Immature natural killer cell (primary cell): ENCODE results near the gene HS3ST3B1. TPM values are rescaled to one million over a fixed set of nuclear protein-coding genes. Genes with fewer than 3 reads are reported as not detected.

Experiments used
- DNase-seq, 3 donors: peaks; one replicate each; pipeline ENCODE4 v3.0.0; 2022; ENCODE audit warnings: mixed read lengths in 1 of 3
- H3K27ac Mint-ChIP-seq, 6 donors: one replicate each; pipeline ENCODE4 v1.8.0; 2020; ENCODE audit warnings: mixed read lengths in 6 of 6, mild to moderate bottlenecking in 5 of 6, inconsistent platforms in 4 of 6, moderate library complexity in 3 of 6
- H3K27me3 Mint-ChIP-seq, 3 donors: one replicate each; pipeline ENCODE4 v1.8.0; 2020 to 2021; ENCODE audit warnings: low read depth in 3 of 3, mild to moderate bottlenecking in 3 of 3, mixed read lengths in 3 of 3, moderate library complexity in 3 of 3, inconsistent platforms in 1 of 3
- H3K36me3 Mint-ChIP-seq, 3 donors: one replicate each; pipeline ENCODE4 v1.8.0; 2020; ENCODE audit warnings: mixed read lengths in 3 of 3, inconsistent platforms in 2 of 3, mild to moderate bottlenecking in 2 of 3
- H3K4me1 Mint-ChIP-seq, 2 donors: one replicate each; pipeline ENCODE4 v1.8.0; 2020; ENCODE audit warnings: inconsistent platforms in 2 of 2, mild to moderate bottlenecking in 2 of 2, mixed read lengths in 2 of 2, moderate library complexity in 1 of 2
- H3K4me3 Mint-ChIP-seq, 5 donors: one replicate each; pipeline ENCODE4 v1.8.0; 2020; ENCODE audit warnings: mild to moderate bottlenecking in 5 of 5, mixed read lengths in 5 of 5, inconsistent platforms in 3 of 5, moderate library complexity in 3 of 5
- H3K9me3 Mint-ChIP-seq, 6 donors: one replicate each; pipeline ENCODE4 v1.8.0; 2020; ENCODE audit warnings: mild to moderate bottlenecking in 6 of 6, mixed read lengths in 6 of 6, inconsistent platforms in 4 of 6, moderate library complexity in 3 of 6
- polyA plus RNA-seq, 3 donors: library from polyadenylated mRNA; unstranded; fragments of 300-500 nt; fragmentation: Illumina TruSeq; gene quantifications; one replicate each; pipeline ENCODE4 v1.2.3, GENCODE V29; 2021

Gene HS3ST3B1
- polyA plus RNA-seq, 3 donors from 2014 or later, result 6.6 to 14.2 (median 9.0) TPM

DNA sequence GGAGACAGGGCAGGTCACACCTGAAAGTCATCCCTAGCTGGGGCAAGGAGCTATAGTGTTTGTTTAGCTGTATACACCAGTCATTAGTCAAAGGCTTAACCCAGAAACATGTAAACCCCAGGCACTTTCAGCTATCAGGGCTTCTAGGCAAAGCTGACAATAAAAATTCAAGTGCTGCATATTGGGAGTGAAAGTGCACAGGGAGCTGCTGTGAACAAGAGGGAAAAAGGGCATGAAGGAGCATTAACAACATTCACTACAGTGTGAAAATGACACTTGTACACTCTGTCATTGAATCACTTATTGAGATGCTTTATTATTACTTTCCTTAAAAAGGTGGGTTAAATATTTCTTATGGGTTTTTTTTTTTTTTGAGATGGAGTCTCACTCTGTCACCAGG, 92.8 kb downstream of the HS3ST3B1 start:
- Mint-ChIP-seq H3K9me3 (peaks cover 6 to 16% (median 10%) of the 10 kb centered on the region in 6 donors), H3K4me3 (no peak overlapping the region), H3K27me3 (no peaks in the 10 kb centered on the region), H3K36me3 (peaks cover 8 to 14% (median 8%) of the 10 kb centered on the region in 3 donors), H3K27ac (no peak overlapping the region), H3K4me1 (peaks cover 0 to 10% of the 10 kb centered on the region in 2 donors)
- DNase-seq, result no peak

DNA sequence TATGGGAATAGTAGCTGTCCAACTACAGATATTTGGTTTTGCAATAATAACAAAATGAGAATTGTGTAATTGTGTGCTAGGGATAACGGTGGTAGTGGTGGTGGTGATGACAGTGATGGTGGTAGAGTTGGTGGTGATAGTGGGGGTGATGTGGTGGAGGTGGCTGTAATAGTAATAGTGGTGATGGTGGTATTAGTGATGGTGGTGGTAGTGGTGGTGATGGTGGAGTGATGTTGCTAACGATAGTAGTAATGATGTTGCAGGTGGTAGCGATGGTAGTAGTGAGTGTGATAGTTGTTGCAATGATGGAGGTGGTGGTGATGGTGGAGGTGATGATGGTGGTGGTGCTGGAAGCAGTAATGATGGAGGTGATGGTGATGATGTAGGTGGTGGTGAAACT, 94.4 kb downstream of the HS3ST3B1 start:
- H3K4me1 Mint-ChIP-seq, result peaks cover 0 to 10% of the 10 kb centered on the region in 2 donors
- peaks cover 8 to 14% (median 8%) of the 10 kb centered on the region in 3 donors for H3K36me3 Mint-ChIP-seq
- H3K27ac Mint-ChIP-seq, result peak overlapping the region in 1 of 6 donors; percentile 14
- DNase-seq, result no peak
- H3K4me3 Mint-ChIP-seq, result no peak overlapping the region
- peaks cover 6 to 16% (median 10%) of the 10 kb centered on the region in 6 donors for H3K9me3 Mint-ChIP-seq
- H3K27me3 Mint-ChIP-seq, result peaks cover 0 to 2% (median 0%) of the 10 kb centered on the region in 3 donors

DNA sequence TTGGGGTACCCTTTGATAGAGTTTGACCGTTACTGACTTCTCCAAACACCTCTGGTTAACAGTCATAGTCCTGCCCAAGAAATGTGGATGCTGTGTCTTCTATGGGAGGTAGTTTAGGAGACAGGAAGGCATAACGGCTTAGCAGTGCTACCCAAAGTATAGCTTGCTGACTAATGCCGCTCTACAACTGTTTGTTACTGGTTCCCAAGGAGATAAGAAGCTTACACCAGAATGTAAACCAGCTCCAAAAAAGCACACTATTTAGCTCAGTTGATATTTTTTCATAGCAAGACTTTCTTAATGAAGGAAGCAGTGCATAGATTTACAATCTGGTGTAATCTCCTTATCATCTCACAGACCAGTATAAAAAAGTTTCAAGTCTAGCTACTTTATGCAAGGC, 95.7 kb downstream of the HS3ST3B1 start:
- peaks cover 0 to 10% of the 10 kb centered on the region in 2 donors for H3K4me1 Mint-ChIP-seq
- H3K27me3 Mint-ChIP-seq, result peaks cover 0 to 2% (median 0%) of the 10 kb centered on the region in 3 donors
- DNase-seq, result no peak
- H3K36me3 Mint-ChIP-seq, result peaks cover 4 to 9% (median 6%) of the 10 kb centered on the region in 3 donors
- H3K4me3 Mint-ChIP-seq, result no peak overlapping the region
- no peak overlapping the region for H3K27ac Mint-ChIP-seq
- peaks cover 2 to 11% (median 6%) of the 10 kb centered on the region in 6 donors for H3K9me3 Mint-ChIP-seq

DNA sequence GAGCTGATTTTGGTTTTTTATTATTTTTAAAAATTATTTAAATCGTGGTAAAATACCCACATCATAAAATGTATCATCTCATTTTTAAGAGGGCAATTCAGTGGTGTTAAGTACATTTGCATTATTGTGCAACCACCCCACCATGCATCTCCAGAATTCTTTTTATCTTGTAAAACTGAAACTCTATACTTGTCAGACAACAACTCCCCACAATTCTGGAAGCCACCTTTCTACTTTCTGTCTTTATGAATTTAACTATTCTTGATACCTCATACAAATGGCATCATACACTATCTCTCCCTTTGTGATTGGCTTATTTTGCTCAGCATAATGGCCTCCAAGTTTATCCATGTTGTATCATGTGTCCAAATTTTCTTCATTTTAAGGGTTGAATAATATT, 97.9 kb downstream of the HS3ST3B1 start:
- no peak for DNase-seq
- Mint-ChIP-seq H3K27ac (no peak overlapping the region), H3K4me3 (no peak overlapping the region), H3K36me3 (peaks cover 0 to 7% (median 7%) of the 10 kb centered on the region in 3 donors), H3K9me3 (peaks cover 0 to 7% (median 1%) of the 10 kb centered on the region in 6 donors), H3K4me1 (peaks cover 0 to 14% of the 10 kb centered on the region in 2 donors), H3K27me3 (peaks cover 0 to 3% (median 2%) of the 10 kb centered on the region in 3 donors)

Other genes with a start within 250 kb of the HS3ST3B1 start
- gene COX10, start 231.6 kb upstream of the HS3ST3B1 start, polyA plus RNA-seq, result 10 to 100 TPM; 15.5 to 18.6 (median 16.8) TPM
- not detected for gene CDRT15, start 64.2 kb upstream of the HS3ST3B1 start, polyA plus RNA-seq